ENCODE measurements around the gene BARD1. TPM values are rescaled to one million over a fixed set of nuclear protein-coding genes. Genes with fewer than 3 reads are reported as not detected.
"Not testable (repeated sequence)": the region's sequence is repeated elsewhere in the genome, so short reads cannot be mapped to it uniquely, and the experiment has no call there.

BARD1 gene
- polyA plus RNA-seq, 1 donor = 8.6 TPM

- not testable (repeated sequence) for DNase-seq; H3K36me3 ChIP-seq (ENCODE audit: control insufficient read depth, insufficient read depth, low read length); H3K27me3 ChIP-seq (ENCODE audit: control insufficient read depth, insufficient read depth, low read length); H3K27ac ChIP-seq (ENCODE audit: low read length); H3K9me3 ChIP-seq (ENCODE audit: control insufficient read depth, low read depth, low read length); H3K4me1 ChIP-seq (ENCODE audit: control insufficient read depth, insufficient read depth, low read length); H3K4me3 ChIP-seq (ENCODE audit: low read length)
- no CpG with 5 or more reads among the region's 3 CpGs for WGBS (ENCODE audit: insufficient coverage, low lambda C conversion rate)
Measured at GRCh38 chr2:214717837-214718236, 91.6 kb downstream of the BARD1 start.

- no peak for DNase-seq
- no peaks in the 10 kb centered on the region for H3K9me3 ChIP-seq (ENCODE audit: control insufficient read depth, low read depth, low read length)
- H3K36me3 ChIP-seq (ENCODE audit: control insufficient read depth, insufficient read depth, low read length) = no peaks in the 10 kb centered on the region
- H3K4me3 ChIP-seq (ENCODE audit: low read length) = no peak overlapping the region
- no CpG with 5 or more reads among the region's 12 CpGs for WGBS (ENCODE audit: insufficient coverage, low lambda C conversion rate)
- H3K27ac ChIP-seq (ENCODE audit: low read length) = no peak overlapping the region
- no peaks in the 10 kb centered on the region for H3K27me3 ChIP-seq (ENCODE audit: control insufficient read depth, insufficient read depth, low read length)
- H3K4me1 ChIP-seq (ENCODE audit: control insufficient read depth, insufficient read depth, low read length) = no peaks in the 10 kb centered on the region
Measured at GRCh38 chr2:214716811-214717560, 92.5 kb downstream of the BARD1 start.

GRCh38 chr2:214715025-214715424 lies 94.5 kb downstream of the BARD1 start:
- no peak overlapping the region for H3K27ac ChIP-seq (ENCODE audit: low read length)
- no CpG with 5 or more reads among the region's 1 CpG for WGBS (ENCODE audit: insufficient coverage, low lambda C conversion rate)
- H3K9me3 ChIP-seq (ENCODE audit: control insufficient read depth, low read depth, low read length) = no peaks in the 10 kb centered on the region
- no peak overlapping the region for H3K4me3 ChIP-seq (ENCODE audit: low read length)
- H3K36me3 ChIP-seq (ENCODE audit: control insufficient read depth, insufficient read depth, low read length) = no peaks in the 10 kb centered on the region
- H3K4me1 ChIP-seq (ENCODE audit: control insufficient read depth, insufficient read depth, low read length) = no peaks in the 10 kb centered on the region
- no peak for DNase-seq
- H3K27me3 ChIP-seq (ENCODE audit: control insufficient read depth, insufficient read depth, low read length) = no peaks in the 10 kb centered on the region

GRCh38 chr2:214713080-214713830 lies 96.2 kb downstream of the BARD1 start:
- WGBS (ENCODE audit: insufficient coverage, low lambda C conversion rate) = 78% methylated on average over 4 of the region's 8 CpGs

GRCh38 chr2:214710729-214711128 lies 98.8 kb downstream of the BARD1 start:
- Histone ChIP-seq H3K4me3 (ENCODE audit: low read length) (no peak overlapping the region), H3K9me3 (ENCODE audit: control insufficient read depth, low read depth, low read length) (no peaks in the 10 kb centered on the region), H3K4me1 (ENCODE audit: control insufficient read depth, insufficient read depth, low read length) (no peaks in the 10 kb centered on the region), H3K27ac (ENCODE audit: low read length) (no peak overlapping the region), H3K36me3 (ENCODE audit: control insufficient read depth, insufficient read depth, low read length) (no peaks in the 10 kb centered on the region), H3K27me3 (ENCODE audit: control insufficient read depth, insufficient read depth, low read length) (no peaks in the 10 kb centered on the region)
- WGBS (ENCODE audit: insufficient coverage, low lambda C conversion rate) = 100% methylated on average over 2 of the region's 2 CpGs
- no peak for DNase-seq

More at GRCh38 chr2:214713080-214713830, 96.2 kb downstream of the BARD1 start:
- DNase-seq = no peak
- no peaks in the 10 kb centered on the region for H3K4me1 ChIP-seq (ENCODE audit: control insufficient read depth, insufficient read depth, low read length)
- no peaks in the 10 kb centered on the region for H3K36me3 ChIP-seq (ENCODE audit: control insufficient read depth, insufficient read depth, low read length)
- no peak overlapping the region for H3K27ac ChIP-seq (ENCODE audit: low read length)
- H3K9me3 ChIP-seq (ENCODE audit: control insufficient read depth, low read depth, low read length) = no peaks in the 10 kb centered on the region
- H3K4me3 ChIP-seq (ENCODE audit: low read length) = no peak overlapping the region
- no peaks in the 10 kb centered on the region for H3K27me3 ChIP-seq (ENCODE audit: control insufficient read depth, insufficient read depth, low read length)

GRCh38 chr2:214706986-214707385 lies 102.5 kb downstream of the BARD1 start:
- Histone ChIP-seq H3K4me3 (ENCODE audit: low read length) (no peak overlapping the region), H3K4me1 (ENCODE audit: control insufficient read depth, insufficient read depth, low read length) (no peaks in the 10 kb centered on the region), H3K27ac (ENCODE audit: low read length) (no peak overlapping the region), H3K27me3 (ENCODE audit: control insufficient read depth, insufficient read depth, low read length) (no peaks in the 10 kb centered on the region), H3K9me3 (ENCODE audit: control insufficient read depth, low read depth, low read length) (no peaks in the 10 kb centered on the region), H3K36me3 (ENCODE audit: control insufficient read depth, insufficient read depth, low read length) (no peaks in the 10 kb centered on the region)
- no peak for DNase-seq
- 33% methylated on average over 1 of the region's 2 CpGs for WGBS (ENCODE audit: insufficient coverage, low lambda C conversion rate)

GRCh38 chr2:214699236-214699635 lies 110.2 kb downstream of the BARD1 start:
- WGBS (ENCODE audit: insufficient coverage, low lambda C conversion rate) = no CpG with 5 or more reads among the region's 2 CpGs

GRCh38 chr2:214696681-214697080 lies 112.8 kb downstream of the BARD1 start:
- Histone ChIP-seq H3K4me1 (ENCODE audit: control insufficient read depth, insufficient read depth, low read length) (no peaks in the 10 kb centered on the region), H3K36me3 (ENCODE audit: control insufficient read depth, insufficient read depth, low read length) (no peaks in the 10 kb centered on the region), H3K27ac (ENCODE audit: low read length) (no peak overlapping the region), H3K27me3 (ENCODE audit: control insufficient read depth, insufficient read depth, low read length) (no peaks in the 10 kb centered on the region), H3K9me3 (ENCODE audit: control insufficient read depth, low read depth, low read length) (no peaks in the 10 kb centered on the region), H3K4me3 (ENCODE audit: low read length) (no peak overlapping the region)
- no peak for DNase-seq

More at GRCh38 chr2:214699236-214699635, 110.2 kb downstream of the BARD1 start:
- Histone ChIP-seq H3K4me3 (ENCODE audit: low read length) (no peak overlapping the region), H3K27me3 (ENCODE audit: control insufficient read depth, insufficient read depth, low read length) (no peaks in the 10 kb centered on the region), H3K36me3 (ENCODE audit: control insufficient read depth, insufficient read depth, low read length) (no peaks in the 10 kb centered on the region), H3K9me3 (ENCODE audit: control insufficient read depth, low read depth, low read length) (no peaks in the 10 kb centered on the region), H3K4me1 (ENCODE audit: control insufficient read depth, insufficient read depth, low read length) (no peaks in the 10 kb centered on the region), H3K27ac (ENCODE audit: low read length) (no peak overlapping the region)
- DNase-seq = no peak

- Histone ChIP-seq H3K9me3 (ENCODE audit: control insufficient read depth, low read depth, low read length) (no peaks in the 10 kb centered on the region), H3K4me1 (ENCODE audit: control insufficient read depth, insufficient read depth, low read length) (no peaks in the 10 kb centered on the region), H3K27me3 (ENCODE audit: control insufficient read depth, insufficient read depth, low read length) (no peaks in the 10 kb centered on the region), H3K36me3 (ENCODE audit: control insufficient read depth, insufficient read depth, low read length) (no peaks in the 10 kb centered on the region), H3K27ac (ENCODE audit: low read length) (no peak overlapping the region), H3K4me3 (ENCODE audit: low read length) (no peak overlapping the region)
- WGBS (ENCODE audit: insufficient coverage, low lambda C conversion rate) = no CpG with 5 or more reads among the region's 1 CpG
- DNase-seq = no peak
Measured at GRCh38 chr2:214695789-214696188, 113.7 kb downstream of the BARD1 start.

GRCh38 chr2:214683557-214683956 lies 125.9 kb downstream of the BARD1 start:
- H3K36me3 ChIP-seq (ENCODE audit: control insufficient read depth, insufficient read depth, low read length); H3K4me3 ChIP-seq (ENCODE audit: low read length); DNase-seq; H3K27ac ChIP-seq (ENCODE audit: low read length); H3K4me1 ChIP-seq (ENCODE audit: control insufficient read depth, insufficient read depth, low read length); H3K9me3 ChIP-seq (ENCODE audit: control insufficient read depth, low read depth, low read length); H3K27me3 ChIP-seq (ENCODE audit: control insufficient read depth, insufficient read depth, low read length): not testable (repeated sequence)
- no CpG with 5 or more reads among the region's 12 CpGs for WGBS (ENCODE audit: insufficient coverage, low lambda C conversion rate)
